Measurements from ENCODE around the gene MYB. TPM values are rescaled to one million over a fixed set of nuclear protein-coding genes. Genes with fewer than 3 reads are reported as not detected.
A peak's percentile ranks its signal among the peaks of the same experiment; 100 is the strongest.

MYB gene
- total RNA-seq, 1 donor from 2014 or later: 2.0 TPM

- intact Hi-C loops (cut with DNase I): no loop called here
Observed at GRCh38 chr6:135173242-135173988, 7.7 kb upstream of the MYB start.

GRCh38 chr6:135173989-135174484, 7.1 kb upstream of the MYB start:
- Histone ChIP-seq H3K4me3 (no peak overlapping the region), H3K27me3 (peaks cover 3% of the 10 kb centered on the region), H3K9me3 (no peaks in the 10 kb centered on the region), H3K36me3 (no peaks in the 10 kb centered on the region), H3K27ac (no peak overlapping the region), H3K4me1 (no peaks in the 10 kb centered on the region)
- intact Hi-C loops (cut with DNase I): no loop called here
- no peak for ATAC-seq
- no peak for DNase-seq
- TF ChIP-seq, protein P1, sequence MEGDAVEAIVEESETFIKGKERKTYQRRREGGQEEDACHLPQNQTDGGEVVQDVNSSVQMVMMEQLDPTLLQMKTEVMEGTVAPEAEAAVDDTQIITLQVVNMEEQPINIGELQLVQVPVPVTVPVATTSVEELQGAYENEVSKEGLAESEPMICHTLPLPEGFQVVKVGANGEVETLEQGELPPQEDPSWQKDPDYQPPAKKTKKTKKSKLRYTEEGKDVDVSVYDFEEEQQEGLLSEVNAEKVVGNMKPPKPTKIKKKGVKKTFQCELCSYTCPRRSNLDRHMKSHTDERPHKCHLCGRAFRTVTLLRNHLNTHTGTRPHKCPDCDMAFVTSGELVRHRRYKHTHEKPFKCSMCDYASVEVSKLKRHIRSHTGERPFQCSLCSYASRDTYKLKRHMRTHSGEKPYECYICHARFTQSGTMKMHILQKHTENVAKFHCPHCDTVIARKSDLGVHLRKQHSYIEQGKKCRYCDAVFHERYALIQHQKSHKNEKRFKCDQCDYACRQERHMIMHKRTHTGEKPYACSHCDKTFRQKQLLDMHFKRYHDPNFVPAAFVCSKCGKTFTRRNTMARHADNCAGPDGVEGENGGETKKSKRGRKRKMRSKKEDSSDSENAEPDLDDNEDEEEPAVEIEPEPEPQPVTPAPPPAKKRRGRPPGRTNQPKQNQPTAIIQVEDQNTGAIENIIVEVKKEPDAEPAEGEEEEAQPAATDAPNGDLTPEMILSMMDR (IDR thresholded peaks at IDR 0.05): no peak

More at GRCh38 chr6:135173242-135173988, 7.7 kb upstream of the MYB start:
- Histone ChIP-seq H3K36me3 (no peaks in the 10 kb centered on the region), H3K4me3 (no peak overlapping the region), H3K27me3 (peaks cover 3% of the 10 kb centered on the region), H3K9me3 (no peaks in the 10 kb centered on the region), H3K27ac (no peak overlapping the region), H3K4me1 (no peaks in the 10 kb centered on the region)
- ATAC-seq: no peak
- no peak for DNase-seq
- TF ChIP-seq, protein P1 (IDR thresholded peaks at IDR 0.05): no peak

GRCh38 chr6:135176058-135176457, 5.0 kb upstream of the MYB start:
- Histone ChIP-seq H3K27me3 (no peaks in the 10 kb centered on the region), H3K4me3 (no peak overlapping the region), H3K4me1 (no peaks in the 10 kb centered on the region), H3K9me3 (no peaks in the 10 kb centered on the region), H3K27ac (no peak overlapping the region), H3K36me3 (no peaks in the 10 kb centered on the region)
- ATAC-seq (no peak), DNase-seq (no peak)
- intact Hi-C loops (cut with DNase I): no loop called here
- TF ChIP-seq, protein P1 (IDR thresholded peaks at IDR 0.05): no peak

- no peak for DNase-seq
- H3K27ac ChIP-seq: no peak overlapping the region
- H3K9me3 ChIP-seq: no peaks in the 10 kb centered on the region
- TF ChIP-seq, protein P1 (IDR thresholded peaks at IDR 0.05): no peak
- H3K4me1 ChIP-seq: no peaks in the 10 kb centered on the region
- ATAC-seq: peak; percentile 39
- H3K4me3 ChIP-seq: no peak overlapping the region
- no peaks in the 10 kb centered on the region for H3K36me3 ChIP-seq
- intact Hi-C loops (cut with DNase I): no loop called here
- H3K27me3 ChIP-seq: no peaks in the 10 kb centered on the region
Observed at GRCh38 chr6:135176464-135176863, 4.6 kb upstream of the MYB start.

- H3K27ac ChIP-seq: no peak overlapping the region
- H3K4me3 ChIP-seq: no peak overlapping the region
- TF ChIP-seq, protein P1 (IDR thresholded peaks at IDR 0.05): no peak
- H3K36me3 ChIP-seq: no peaks in the 10 kb centered on the region
- DNase-seq: no peak
- intact Hi-C loops (cut with DNase I): no loop called here
- H3K9me3 ChIP-seq: no peaks in the 10 kb centered on the region
- H3K27me3 ChIP-seq: peaks cover 17% of the 10 kb centered on the region
- no peak for ATAC-seq
- peaks cover 25% of the 10 kb centered on the region for H3K4me1 ChIP-seq
Observed at GRCh38 chr6:135179372-135179771, 1.7 kb upstream of the MYB start.

All from upper lobe of right lung (tissue), 1 donor.